ENCODE results near the gene CCDC93.

CCDC93 gene, protein sequence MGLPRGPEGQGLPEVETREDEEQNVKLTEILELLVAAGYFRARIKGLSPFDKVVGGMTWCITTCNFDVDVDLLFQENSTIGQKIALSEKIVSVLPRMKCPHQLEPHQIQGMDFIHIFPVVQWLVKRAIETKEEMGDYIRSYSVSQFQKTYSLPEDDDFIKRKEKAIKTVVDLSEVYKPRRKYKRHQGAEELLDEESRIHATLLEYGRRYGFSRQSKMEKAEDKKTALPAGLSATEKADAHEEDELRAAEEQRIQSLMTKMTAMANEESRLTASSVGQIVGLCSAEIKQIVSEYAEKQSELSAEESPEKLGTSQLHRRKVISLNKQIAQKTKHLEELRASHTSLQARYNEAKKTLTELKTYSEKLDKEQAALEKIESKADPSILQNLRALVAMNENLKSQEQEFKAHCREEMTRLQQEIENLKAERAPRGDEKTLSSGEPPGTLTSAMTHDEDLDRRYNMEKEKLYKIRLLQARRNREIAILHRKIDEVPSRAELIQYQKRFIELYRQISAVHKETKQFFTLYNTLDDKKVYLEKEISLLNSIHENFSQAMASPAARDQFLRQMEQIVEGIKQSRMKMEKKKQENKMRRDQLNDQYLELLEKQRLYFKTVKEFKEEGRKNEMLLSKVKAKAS

DNA sequence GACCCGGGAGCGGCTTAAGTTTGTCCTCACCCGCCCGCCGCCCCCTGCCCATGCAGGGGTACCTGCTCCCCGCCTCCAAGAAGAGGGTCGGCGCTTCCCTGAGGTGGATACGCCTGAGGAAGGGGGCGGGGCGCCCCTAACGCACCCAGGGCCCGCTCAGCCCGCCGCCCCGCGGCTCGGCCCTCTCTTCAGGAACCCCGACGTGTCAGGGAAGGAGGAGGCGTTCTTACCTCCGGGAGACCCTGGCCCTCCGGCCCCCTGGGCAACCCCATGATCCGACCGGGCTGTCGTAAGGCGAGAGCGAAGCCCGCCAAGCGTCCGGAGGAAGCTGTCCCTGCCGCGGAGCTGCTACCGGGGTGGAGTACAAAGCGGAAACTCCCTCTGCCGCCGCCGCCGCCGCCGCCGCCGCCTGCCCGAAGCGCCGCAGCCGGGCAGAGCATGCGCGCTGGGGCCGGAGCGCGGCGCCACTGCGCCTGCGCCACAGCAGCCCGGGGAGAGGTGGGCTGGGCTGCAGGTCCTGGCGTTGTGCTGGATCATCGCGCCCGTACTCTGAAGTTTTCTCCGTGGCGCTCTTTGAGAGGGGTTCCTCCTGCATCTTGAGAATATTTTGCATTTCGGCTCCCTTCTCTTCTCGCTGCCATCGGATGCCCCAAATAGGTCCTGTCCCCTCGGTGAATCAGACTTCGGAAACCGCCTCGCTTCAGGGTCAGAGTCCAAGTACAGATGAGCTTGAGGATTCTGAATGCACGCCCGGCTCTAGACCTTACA is at the start of gene CCDC93:
CCDC93 (minus strand) TSS at position 347 of the 768 bp plus-strand sequence; CDS start at position 272, 75 bp downstream.
- DNase-seq = peak; percentile 80

DNA sequence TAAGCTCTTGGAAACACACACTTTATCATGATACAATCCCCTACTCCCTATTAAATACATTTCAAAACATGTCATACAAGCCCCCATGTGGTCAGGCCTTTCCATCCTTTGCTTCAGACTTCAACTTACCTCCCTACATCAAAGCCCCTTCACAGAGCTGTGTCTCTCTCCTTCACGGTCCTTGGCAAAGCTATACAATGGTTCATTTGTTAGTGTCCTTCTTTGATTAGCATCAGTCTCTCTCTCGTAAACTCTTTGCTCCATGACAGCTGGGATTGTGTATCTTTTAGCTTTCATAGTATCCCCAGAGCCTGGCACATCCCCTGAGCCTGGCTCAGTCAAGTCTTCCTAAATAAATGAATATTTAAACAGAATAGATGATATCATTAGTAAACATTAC is 48.8 kb upstream of the CCDC93 start:
- no peak for DNase-seq

GRCh38 chr2:118062048-118062447 is 48.2 kb upstream of the CCDC93 start:
- peak; percentile 54 for DNase-seq

DNA sequence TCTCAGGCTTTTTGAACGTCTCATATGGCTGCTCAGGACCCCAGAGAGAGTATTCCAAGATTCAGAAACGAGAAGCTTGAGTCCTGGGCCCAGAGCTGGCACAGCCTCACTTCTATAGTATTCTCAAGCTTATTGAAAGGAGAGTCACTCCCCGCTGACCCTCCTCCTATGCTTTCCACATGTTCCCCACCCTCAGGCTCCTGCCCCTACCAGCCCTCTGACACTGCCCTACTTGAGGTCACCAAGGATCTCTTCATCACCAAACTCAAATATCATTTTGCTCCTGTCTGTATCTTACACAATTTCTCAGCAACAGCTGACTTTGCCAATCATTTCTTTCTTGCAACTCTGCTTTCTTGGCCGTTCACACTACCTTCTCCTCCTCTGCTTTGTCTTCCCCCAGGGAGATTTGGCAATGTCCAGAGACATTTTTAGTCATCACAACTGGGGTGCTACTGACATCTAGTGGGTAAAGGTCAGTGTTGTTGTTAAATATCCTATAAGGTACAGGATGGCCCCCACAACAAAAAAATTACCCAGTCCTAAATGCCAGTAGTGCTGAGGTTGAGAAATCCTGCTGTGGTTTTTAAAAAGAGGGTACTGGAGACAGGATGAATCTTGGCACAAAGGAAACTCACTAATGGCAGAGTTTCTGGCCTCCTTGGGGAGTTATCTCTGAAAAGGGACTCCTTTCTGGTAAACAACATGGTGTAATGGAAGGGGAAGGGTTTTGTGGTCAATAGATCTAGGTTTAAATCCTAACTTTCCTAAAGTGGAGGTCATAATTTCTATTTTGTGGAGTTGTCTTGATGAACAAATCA is 47.5 kb upstream of the CCDC93 start:
- DNase-seq = peak; percentile 86

- peak; percentile 98 for DNase-seq
These were observed 46.1 kb upstream of the CCDC93 start for GRCh38 chr2:118059919-118060478.

DNA sequence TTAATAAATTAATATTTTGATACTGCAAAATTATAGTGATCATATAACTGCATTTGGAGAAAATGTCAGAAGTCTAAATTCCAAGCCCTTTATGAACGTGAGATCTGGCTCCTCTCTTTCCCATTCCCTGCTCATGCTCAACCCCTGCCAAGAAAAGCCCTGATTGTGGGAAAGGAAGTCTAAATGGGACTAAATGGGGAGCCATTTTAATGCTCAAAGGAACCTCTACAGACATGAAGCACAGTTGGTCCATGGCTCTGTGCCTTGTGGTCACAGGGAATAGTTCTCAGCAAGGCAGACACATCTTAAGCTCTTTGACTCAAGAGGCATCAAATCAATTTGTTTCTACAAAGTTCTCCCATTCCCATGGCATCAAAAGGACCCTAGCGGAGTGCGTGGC is 45.1 kb upstream of the CCDC93 start:
- peak; percentile 75 for DNase-seq

DNA sequence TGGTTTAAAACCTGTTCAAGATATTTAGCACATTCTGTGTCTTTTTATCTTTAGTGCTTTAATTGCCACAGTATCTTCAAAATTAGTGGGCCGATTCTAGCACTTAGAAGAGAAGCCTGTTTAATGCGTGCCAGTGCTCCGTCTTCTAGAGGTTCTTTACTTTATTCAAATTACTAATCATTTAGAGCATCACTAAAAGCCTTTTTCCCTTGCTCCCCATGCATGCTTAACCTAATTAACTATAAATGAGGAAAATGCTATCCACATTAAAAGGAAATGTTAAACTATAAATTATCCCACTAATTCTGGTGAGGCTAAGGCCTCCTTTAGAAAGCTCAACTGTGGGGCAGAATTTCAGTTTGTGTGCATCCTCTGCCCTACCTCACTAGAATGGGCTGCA is 42.9 kb upstream of the CCDC93 start:
- DNase-seq = no peak

GRCh38 chr2:118056165-118056534 is 42.3 kb upstream of the CCDC93 start:
- DNase-seq = no peak

- DNase-seq = no peak
These were observed 41.8 kb upstream of the CCDC93 start for GRCh38 chr2:118055512-118056164.

DNA sequence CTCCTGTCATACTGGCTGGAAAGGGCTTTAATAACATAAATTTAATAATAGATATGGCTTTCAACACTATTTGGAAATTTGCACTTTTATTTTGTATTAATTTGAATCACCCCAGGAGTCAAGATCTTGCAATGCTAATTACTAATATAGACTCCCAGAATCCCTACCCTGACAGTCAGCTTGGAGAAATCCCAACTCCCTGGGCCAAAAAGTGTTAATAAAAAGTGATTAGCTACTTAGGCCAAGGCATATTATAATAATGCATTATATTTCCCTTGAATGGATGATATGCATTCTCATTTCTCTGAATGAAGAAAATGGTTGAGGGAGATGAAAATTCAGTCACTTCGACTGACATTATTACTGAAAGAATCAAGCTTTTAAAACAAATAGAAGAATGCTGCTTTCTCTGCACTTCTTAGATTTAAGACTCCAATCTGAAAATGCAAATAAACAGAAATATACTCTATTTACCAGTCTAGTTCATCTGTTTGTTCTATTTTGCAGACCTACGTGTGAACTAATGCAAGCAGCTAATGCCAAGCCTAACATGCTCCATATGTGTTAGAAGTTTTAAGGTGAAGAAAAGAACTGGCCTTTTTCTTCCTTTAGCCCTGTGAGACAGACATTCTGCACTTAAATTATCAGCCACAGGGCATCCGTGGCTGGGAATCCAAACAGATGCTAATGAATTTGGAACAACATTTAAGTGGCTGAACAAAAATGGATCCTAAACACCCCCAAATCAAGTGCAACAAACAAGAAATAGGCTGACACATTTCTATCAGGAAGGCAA is 40.5 kb upstream of the CCDC93 start:
- DNase-seq = no peak

GRCh38 chr2:118053681-118054080 is 39.8 kb upstream of the CCDC93 start:
- no peak for DNase-seq

DNA sequence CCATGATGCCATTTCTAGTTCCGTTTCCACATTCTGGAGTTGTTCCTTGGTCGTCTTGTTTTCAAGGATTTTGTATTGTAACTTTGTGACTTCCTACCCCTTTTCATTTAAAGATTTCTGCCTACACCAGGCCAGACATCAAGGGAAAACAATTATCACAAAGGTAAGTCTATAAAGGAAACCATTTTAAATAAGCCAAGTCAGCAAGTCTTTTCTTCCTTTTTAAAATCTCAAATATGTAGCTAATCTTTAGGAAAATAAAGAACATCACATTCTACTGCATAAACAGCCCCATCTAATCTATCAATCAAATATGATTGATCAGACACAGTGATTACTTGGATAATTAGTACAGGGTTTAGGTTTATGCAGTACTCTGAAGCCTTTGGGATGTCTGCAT is 38.6 kb upstream of the CCDC93 start:
- no peak for DNase-seq

GRCh38 chr2:118051826-118052358 is 38.0 kb upstream of the CCDC93 start:
- no peak for DNase-seq

DNA sequence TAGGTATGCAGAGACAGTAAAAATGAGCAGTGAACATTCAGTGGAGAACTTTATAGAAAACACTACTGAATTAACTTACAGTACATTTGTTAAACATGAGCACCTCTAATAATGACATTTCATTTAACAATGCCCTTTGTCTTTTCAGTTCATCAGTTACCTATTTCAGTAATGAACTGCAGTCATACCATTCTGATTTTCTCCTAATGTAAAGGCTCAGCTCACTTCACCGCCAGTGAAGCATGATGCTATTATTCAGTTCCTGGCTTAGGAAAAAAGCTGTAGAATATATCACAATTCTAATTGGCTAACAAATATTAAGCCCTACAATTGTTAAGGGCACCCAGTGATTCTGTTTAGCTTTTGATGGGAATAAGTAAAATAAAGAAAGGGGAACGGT is 37.1 kb upstream of the CCDC93 start:
- no peak for DNase-seq

DNA sequence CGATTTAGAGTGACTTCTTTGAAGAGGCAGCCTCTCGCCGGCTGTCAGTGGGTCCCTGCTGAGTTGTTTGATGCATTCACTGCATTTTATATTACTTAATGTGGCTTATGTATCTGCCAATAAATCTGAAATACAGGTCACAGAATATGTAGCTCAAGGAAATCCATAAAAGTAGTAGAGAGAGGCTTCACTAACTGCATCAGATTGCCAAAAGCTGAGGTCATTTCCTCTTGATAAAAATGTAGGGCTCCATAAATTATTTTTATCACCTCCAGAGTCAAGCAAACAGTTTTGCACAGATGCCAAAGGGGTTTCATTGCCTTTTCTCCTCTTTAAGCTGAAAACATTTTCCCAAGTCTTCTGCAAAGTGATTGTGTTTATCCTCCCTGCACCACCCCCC is 36.5 kb upstream of the CCDC93 start:
- peak; percentile 79 for DNase-seq

GRCh38 chr2:118049816-118050140 is 35.9 kb upstream of the CCDC93 start:
- DNase-seq = peak; percentile 12

DNA sequence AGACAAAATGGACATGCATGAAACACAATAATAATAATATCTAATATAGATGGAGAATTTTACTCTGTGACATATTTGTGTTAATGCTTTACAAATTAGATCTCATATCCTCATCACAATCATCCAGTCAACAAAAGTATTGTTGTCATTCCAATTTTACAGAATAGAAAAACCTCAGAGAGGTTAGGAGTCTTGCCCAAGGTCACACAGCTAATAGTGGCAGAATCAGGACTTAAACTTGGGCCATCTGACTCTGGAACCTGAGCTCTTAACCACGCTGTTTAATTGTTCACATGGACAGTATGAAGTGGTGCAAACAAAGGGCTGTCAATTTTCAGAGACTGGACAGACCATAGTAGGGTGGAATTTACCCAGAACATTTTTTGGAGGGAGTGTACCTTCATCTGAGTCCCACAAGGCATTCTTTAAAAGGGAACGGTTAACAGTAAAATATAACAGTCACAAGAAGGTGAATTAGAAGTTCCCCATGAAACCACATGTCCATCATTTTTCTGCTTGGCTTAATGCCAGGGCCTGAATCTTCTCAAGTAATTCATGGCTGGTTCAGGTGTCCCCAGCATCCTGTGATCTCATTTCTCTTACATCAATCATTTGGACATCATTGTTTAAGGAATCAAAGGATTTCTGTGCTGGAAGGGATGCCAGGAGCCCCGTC is 35.4 kb upstream of the CCDC93 start:
- peak; percentile 12 for DNase-seq

DNA sequence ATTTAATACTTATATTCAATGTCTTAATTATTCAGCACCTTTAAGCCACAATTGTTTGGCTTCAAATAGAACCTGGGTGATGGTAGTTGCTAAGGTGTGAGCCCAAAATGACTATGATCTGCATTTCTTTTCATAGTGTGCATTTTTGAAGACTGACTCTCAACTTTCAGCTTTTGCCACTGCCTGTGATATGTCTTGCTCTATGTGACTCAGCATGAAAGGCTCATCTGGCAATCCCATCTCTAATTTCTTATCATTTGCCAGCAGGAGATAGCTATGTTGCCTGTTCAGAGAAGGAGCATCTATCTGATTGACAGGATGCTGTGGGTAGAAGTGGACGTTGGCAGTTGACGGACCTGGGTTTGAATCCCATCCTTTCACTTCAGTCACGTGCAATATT is 34.5 kb upstream of the CCDC93 start:
- peak; percentile 43 for DNase-seq

DNA sequence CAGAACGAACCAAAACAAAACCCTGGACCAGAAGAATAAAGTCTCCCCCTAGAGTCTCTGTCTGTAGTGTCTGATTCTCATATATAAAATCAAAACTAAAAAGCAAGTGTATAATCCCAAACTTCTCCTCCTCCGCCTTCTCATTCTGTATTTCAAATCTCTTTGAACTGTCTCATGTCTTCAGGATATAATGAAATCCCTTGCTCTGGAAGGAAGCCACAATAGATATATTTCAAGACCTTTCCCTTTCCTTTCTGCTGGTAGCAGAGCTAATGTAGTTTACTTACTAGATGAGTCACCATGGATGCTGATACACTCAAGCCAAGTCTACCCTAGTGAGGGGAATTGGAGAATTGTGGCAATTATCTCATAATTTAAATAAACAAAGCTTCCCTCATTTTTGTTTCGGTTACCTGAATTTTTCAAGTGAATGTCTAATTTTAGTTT is 33.5 kb upstream of the CCDC93 start:
- DNase-seq = peak; percentile 81

- peak; percentile 57 for DNase-seq
These were observed 32.9 kb upstream of the CCDC93 start for GRCh38 chr2:118046634-118047210.

Measured in fibroblast of upper back skin (primary cell).